ENCODE data around the gene SPARCL1. TPM values are rescaled to one million over a fixed set of nuclear protein-coding genes. Genes with fewer than 3 reads are reported as not detected.

SPARCL1 gene
- total and polyA plus RNA-seq, 9 of the 15 experiments (the other 6 are each of a cell fraction or from before 2014, with no cell fraction given): 0.03 to 0.71 (median 0.05) TPM; not detected in 3

DNA sequence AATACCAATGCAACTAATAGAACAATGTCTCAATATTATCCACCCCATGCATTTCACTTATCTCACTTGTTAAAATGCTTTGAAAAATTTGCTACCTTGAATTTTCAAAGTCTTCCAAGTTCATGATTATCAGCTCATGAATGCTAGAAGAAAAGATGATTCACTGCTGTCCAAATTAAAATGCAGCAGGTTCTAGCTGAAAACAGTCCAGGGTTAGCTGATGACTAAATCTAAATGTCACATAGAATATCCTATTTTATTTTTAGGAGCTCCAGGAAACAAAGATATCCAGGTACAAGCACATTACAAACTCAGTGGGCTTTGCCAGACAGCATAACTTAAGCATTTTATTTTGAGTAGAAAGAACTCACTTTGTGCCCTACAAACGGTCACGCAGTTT is 38.0 kb upstream of the SPARCL1 start (continued):
- no peak for TF ChIP-seq ZBTB33 (CRISPR knock-in tag; IDR thresholded peaks at IDR 0.05)
- TF ChIP-seq CLOCK (CRISPR knock-in tag; IDR thresholded peaks at IDR 0.05; ENCODE audit: borderline replicate concordance): no peak
- TF ChIP-seq HDAC1 (IDR thresholded peaks at IDR 0.05): no peak
- TF ChIP-seq KAT7 (CRISPR knock-in tag; IDR thresholded peaks at IDR 0.05; ENCODE audit: borderline replicate concordance): no peak
- no peak for TF ChIP-seq ZBTB9 (CRISPR knock-in tag; IDR thresholded peaks at IDR 0.05)
- no peak for TF ChIP-seq PYGO2 (tag; IDR thresholded peaks at IDR 0.05)
- no peak for TF ChIP-seq DIDO1 (tag; IDR thresholded peaks at IDR 0.05; ENCODE audit: low read depth)
- no peak for TF ChIP-seq RREB1 (CRISPR knock-in tag; IDR thresholded peaks at IDR 0.05)

All from K562 (cell line).